ENCODE data around the gene FRMD7.
"Not testable (repeated sequence)": the region's sequence is repeated elsewhere in the genome, so short reads cannot be mapped to it uniquely, and the experiment has no call there.

The FRMD7 gene, protein sequence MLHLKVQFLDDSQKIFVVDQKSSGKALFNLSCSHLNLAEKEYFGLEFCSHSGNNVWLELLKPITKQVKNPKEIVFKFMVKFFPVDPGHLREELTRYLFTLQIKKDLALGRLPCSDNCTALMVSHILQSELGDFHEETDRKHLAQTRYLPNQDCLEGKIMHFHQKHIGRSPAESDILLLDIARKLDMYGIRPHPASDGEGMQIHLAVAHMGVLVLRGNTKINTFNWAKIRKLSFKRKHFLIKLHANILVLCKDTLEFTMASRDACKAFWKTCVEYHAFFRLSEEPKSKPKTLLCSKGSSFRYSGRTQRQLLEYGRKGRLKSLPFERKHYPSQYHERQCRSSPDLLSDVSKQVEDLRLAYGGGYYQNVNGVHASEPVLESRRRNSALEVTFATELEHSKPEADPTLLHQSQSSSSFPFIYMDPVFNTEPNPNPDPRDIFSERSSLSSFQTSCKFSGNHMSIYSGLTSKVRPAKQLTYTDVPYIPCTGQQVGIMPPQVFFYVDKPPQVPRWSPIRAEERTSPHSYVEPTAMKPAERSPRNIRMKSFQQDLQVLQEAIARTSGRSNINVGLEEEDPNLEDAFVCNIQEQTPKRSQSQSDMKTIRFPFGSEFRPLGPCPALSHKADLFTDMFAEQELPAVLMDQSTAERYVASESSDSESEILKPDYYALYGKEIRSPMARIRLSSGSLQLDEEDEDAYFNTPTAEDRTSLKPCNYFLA

DNA sequence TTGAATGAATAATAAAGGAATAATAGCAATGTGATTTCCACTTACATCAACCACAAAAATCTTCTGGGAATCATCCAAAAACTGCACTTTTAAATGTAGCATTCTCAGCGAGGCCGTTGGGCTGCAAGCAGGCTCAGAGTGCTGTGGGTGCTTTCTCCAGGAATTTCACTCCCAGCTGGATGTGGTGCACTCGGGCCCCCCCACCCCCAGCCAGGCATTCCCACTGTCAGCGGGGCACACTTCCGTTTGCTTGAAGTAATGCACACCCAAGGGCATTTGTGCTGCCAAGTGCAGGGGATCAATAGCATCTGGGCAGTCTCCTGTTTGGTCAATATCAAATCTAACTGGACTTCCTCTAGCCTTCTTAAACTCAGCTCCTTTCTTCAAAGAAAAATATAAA, at the start of gene FRMD7:
FRMD7 (minus strand) TSS at position 278 of the 400 bp plus-strand sequence; CDS start at position 102, 176 bp downstream.
- no peak for DNase-seq (ENCODE audit: low read depth)

DNA sequence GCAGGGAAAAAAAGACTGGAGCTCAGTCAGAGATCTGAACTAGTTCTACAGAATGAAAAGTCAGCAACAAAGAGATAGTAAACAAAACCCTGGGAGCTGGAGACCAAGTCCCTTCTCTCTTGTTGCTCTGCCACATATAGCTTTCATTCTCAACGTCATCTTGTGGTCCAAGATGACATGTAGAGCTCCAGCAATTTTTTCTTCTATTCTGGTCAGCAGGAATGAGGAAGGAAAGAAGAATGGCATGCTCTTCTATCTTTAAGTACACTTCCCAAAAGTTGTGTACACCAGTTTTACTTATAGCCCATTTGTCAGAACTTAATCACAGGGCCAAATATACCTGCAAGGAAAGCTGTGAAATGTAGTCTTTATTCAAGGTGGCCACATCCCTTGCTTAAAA, 45.8 kb upstream of the FRMD7 start:
- DNase-seq (ENCODE audit: low read depth), result no peak

DNA sequence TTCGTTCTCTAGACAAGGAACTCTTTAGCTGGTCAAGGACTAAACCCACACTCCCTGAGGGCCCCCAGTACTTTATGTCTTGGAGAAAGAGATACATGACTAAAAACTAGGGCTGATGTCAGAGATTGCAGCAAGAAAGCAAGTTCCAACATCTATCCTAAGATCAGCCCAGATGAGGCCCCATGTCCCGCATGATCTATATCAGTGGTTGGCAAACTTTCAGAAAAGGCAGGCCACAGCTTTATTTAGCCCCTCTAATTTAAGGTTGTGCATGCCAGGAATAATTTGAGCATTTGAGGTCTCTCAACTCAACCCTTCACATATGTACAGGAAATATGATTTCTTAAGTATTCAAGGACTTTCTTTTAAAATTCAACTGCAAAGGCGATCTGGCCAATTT, 44.1 kb upstream of the FRMD7 start:
- DNase-seq (ENCODE audit: low read depth), result no peak

DNA sequence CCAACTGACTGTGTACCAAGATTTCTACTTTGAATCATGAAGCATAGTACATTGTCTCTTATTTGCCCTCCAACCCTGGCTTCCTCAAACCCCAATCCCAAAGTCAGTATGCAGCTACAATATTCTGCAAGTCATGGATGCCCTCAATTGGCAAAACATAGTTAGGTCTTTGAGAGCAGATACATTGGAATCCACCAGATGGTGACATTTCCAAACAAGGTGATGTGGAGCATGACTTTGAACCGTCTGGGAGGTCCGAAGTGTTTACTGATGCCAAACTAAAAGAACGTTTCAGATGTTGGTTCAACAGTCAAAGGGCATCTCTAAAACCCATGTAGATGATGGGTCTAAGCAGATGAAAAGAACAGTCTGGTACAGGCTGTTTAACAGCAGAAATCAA, 43.7 kb upstream of the FRMD7 start:
- no peak for DNase-seq (ENCODE audit: low read depth)

DNA sequence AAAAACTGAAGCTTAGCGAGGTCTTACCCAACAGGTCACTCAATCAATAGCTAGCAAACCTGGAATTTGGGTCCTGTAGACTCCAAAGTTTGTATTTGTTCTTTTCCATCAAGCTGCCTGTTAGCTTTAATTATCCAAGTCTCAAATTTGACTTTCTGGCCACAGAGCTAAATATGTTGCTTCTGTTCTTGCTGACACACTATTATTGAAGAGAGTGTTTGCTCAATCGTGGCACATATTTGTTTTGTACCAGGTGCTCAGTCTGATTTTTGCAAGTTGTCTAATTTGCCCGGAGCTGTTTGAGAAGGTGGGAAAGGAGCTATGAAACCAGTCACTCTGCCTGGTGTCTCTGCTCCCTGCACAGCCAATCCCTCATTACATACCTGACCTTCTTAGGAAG, 41.7 kb upstream of the FRMD7 start:
- DNase-seq (ENCODE audit: low read depth), result no peak

DNA sequence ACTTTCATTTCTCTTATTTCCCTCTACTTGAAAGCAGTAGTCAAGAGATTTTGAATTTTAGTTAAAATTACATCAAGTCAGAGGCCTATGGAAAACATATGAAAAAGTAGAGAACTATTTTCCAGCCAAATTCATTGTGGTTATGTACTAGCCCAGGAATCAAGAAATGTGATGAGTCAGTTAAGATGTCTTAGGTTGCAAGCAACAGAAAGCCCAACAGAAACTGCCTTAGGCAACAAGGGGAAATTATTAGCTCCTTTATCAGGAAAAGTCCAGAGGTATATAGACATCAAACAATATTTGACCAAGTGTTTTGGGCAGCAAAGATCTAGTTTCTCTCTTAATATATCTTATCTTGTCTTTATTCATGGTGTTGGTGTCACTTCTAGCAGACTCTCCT, 37.8 kb upstream of the FRMD7 start:
- DNase-seq (ENCODE audit: low read depth), result no peak

DNA sequence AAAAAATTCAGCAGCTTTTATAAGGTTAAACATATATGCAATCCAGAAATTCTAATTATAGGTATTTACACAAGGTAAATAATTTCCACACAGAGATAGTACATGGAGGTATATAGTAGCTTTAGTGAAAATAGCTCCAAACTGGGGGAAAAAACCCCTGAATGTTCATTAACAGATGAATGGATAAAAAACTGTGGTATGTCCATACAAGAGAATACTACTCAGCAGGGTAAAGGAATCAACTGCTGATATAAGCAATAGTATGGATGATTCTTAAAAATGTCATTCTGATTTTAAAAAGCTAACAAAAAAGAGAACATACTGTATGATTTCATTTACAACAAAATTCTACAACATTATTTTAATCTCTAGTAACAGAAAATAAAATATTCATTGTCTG, 37.2 kb upstream of the FRMD7 start:
- DNase-seq (ENCODE audit: low read depth), result no peak

DNA sequence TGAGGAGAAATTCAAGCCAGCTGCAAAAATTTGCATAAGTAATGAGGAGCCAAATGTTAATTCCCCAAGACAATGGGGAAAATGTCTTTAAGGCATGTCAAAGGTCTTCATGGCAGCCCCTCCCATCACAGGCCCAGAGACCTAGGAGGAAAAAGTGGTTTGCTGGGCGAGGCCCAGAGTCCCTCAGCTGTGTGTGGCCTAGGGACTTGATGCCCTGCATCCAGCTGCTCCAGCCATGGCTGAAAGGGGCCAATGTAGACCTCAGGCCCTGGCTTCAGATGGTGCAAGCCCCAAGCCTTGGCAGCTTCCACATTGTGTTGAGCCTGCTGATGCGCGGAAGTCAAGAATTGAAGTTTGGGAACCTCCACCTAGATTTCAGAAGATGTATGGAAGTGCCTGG, 35.3 kb upstream of the FRMD7 start:
- DNase-seq (ENCODE audit: low read depth), result not testable (repeated sequence)

DNA sequence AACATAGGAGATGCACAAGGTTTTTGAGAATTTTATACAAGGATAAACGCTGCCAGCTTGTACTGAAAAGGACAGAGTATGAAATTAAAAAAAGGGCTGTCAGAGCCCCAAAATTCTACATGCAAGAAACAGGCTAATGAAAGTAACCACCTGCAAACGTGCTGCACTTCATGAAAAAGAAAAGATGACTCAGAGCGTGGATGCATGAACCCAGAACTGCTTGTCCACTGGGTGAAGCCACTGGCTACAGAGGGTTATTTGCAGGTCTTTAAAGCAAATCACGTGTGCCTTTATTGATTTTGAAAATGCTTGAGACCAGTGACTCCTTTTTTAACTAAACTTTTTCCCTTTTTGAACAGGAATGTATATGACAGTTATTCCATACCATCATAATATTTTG, 25.3 kb upstream of the FRMD7 start:
- no peak for DNase-seq (ENCODE audit: low read depth)

DNA sequence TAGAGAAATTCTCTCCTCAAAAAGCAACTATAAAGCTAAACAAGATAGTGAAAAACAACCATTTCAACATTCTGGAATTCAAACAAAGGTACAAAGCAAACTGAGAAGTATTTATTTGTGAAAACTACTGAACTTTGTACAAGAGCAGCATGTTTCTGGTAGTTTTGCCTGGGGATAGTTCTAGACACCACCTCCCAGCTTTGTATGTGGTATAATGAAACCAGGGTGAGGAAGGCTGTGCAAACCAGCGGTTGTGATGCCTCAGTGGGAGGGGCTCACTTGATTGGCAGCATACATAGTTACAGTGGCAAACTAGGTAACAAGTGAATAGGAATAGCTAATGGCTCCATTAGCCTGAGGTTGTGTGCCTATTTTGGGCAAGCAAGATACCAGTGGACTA, 18.6 kb upstream of the FRMD7 start:
- DNase-seq (ENCODE audit: low read depth), result no peak

DNA sequence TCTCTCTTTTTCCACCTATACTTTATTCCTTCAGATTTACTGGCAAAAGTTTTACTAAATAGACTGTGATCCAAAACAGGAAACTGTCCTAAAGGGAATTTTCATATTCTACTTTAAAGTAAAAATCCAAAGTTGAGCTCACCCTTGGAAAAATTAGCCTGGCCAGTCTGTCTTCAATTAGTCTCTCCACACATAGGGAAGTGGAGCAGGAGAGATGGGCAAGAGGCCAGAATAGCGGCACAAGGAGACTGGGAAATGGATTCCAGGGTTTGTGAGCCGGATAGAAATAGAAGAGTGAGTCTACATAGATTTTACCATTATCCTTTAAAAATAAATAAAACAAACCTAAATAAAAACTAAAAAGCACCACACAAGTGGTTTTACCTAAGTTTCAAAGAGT, 16.2 kb upstream of the FRMD7 start:
- DNase-seq (ENCODE audit: low read depth), result no peak

DNA sequence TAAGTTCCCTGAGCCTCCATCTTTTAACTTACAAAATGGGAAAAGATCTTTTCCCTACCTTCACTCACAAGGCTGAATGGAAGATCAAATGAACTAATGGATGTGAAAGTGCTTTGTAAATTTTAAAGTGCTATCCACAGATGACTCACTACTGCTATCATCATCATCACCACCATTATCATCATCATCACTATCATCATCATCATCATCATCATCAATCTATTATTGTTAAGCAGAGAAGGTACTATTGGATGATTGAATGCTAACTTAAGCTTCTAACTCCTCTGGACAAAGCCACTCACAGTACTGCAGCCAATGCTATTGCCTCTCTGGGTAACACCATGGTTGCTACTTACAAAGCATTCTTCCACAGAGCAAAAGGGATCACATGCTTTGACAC, 1.9 kb downstream of the FRMD7 start:
- DNase-seq (ENCODE audit: low read depth), result no peak

DNA sequence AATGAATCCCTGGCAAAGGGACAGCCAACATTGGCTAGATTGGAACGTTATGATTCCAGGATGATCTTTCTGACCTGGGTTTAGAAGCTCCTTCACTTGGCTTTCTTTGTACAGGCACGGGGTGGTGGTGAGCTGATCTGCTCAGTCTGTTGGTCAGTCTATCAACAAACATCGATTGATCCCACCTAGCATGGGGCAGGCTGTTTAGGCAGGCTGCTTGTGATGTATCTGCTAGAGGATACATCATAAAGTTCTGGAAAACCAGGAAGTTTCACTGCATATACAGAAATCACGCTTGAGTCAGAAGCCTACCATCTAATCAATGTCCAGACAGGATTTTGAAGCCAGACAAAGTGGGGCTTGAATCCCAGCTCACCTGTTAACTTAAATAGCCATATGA, 6.9 kb downstream of the FRMD7 start:
- no peak for DNase-seq (ENCODE audit: low read depth)

DNA sequence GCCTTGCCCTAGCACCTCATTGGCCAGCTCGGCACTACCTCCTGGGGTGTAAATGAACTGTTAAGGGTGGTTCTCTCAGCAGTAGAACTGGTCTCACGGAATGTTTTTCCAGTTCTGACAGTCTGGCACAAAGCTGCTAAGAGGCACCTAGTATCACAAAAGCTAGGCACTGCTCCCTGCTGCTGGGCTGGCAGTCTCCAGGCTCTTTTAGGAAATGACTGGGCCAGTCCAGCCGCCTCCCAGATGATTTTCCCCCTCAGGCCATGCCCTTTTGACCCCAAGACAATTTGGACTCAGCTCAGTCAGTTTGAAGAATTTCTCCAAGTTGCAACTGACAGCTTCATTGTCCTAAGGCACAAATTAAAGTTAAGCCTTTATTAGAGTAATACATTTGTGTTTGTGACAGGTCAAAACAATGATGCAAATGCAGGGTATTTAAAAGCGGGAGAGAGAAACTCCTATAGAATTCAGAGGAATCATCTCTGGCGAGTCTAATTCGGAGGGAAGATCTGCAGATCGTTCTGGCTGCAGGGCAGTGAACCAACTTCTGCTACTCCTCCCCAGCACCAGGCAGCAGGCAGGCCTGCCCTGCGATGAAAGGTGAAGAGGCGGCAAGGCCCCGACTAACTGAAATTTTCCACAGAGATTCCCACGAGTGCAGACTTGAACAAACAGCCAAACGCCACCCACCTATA, 7.9 kb downstream of the FRMD7 start:
- DNase-seq (ENCODE audit: low read depth), result no peak

DNA sequence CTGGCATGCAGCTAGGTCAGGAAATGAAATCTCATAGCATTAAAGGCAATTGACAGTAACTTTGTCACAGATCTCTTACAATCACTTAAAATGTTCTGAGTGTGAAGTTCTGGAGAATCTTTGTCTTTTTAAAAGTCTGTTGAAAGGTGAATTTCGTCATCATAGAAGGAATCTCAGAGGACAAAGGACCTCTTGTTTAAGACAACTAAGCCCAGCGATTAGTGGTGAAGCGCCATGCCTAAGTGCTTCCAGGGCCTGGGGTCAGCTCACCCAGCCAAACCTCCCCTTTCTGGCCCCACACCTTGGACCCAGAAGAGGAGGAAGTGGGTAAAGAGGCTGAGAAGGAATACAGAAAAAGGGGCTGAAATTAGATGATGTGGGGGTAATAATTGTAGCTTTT, 8.5 kb downstream of the FRMD7 start:
- DNase-seq (ENCODE audit: low read depth), result no peak

DNA sequence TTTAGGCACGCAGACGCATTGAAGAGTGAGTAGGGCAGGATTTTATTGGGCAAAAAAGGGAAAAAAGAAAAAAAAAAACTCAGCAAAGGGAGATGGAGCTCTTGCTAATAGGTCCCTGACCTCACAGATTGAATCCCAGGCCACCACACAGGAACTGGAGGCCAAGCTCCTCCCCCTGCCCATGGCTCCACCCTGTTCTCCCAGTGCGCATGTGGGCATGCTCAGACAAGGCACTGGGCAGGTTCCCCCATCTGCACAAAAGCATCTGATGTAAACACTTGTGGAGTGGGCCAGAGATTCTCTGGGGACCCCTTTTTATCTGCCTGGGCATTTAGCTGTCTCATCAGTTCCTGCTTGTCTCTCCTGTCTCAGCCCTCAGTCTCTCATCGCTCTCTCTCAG, 9.5 kb downstream of the FRMD7 start:
- DNase-seq (ENCODE audit: low read depth), result no peak

DNA sequence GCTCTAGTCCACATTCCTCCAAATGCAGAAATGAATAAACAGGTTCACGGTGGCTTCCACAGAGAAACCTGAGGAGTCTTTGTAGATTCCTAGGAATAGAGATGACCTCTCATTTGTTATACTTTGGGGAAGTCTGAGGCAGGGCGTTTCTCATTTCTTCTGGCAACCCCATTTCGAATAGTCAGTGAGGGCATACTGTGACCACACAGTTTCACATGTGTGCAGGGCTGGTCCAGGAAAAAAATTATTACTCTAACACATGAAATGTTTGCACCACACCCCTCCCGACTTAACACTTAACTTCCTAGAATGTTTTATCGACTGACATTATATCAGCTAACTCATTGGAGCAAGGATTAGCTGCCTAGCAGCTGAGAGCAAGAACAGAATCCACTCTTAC, 12.0 kb downstream of the FRMD7 start:
- DNase-seq (ENCODE audit: low read depth), result no peak

DNA sequence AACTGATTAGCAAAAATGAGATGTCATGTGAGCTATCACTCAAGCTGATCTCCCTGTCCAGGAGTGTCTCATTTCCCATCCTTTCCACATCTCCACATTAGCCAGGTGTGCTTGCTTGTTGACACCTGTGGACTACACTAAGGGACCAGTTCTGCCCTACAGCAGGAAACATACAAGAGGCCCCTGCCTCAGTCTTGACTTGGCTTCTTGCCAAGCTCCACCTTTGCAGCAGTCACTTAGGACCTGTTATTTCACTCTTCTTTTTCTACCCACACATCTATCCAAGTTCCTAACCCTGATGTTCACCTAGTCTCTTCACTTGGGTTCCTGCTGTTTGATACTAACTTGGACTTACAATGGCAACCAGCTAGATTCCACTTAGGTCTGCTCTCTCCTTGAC, 13.2 kb downstream of the FRMD7 start:
- no peak for DNase-seq (ENCODE audit: low read depth)

DNA sequence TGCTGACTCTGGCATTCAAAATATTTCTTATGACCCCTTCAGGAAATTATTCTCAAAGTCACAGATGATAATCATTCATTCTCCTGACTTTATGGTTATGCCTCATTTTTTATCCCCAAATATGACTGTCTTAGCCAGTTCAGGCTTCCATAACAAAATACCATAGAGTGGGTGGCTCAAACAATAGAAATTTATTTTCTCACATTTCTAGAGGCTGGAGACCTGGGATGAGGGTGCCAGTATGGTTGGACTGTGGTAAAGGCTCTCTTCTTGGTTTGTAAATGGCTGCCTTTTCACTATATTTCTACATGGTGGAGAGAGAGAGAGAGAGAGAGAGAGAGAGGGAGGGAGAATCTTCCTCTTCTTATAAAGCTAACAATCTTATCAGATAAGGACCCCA, 20.5 kb downstream of the FRMD7 start:
- DNase-seq (ENCODE audit: low read depth), result no peak

DNA sequence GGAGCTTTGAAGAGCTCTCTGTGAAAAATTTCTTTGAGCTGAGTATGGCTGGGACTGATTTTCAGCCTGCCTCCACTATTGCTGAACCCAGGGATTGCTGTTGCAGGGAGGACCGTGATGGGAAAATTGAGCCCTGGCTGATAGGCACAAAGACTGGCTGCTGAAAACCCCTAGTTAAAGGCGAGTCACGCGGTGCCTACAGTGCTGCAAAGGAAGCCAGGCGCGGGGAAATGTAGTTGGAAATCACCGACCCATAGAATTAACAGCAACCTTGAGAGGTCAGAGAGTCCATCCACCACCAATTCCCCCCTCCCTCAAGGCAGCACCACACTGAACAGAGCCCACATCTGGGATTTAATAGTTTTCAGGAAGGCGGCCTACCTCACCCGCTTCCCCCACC, 26.0 kb downstream of the FRMD7 start:
- DNase-seq (ENCODE audit: low read depth), result no peak

DNA sequence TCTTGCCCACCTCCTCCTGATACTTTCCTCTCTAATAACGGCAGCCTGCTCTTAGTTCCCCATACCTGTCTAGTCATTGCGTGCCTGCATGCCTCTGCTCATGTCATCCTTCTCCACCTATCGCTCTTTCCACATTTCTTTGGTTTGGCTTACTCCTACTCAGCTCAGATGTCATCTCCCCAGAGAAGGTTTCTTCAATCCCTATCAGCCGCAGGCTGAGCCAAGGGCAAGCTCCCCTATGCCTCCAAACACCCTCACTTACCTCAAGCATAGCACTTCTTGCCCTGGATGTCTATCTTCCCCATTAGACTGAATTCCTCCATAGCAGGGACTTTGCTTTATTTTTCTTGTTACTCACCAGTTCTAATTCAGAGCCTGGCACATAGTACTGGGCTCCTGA, 26.6 kb downstream of the FRMD7 start:
- DNase-seq (ENCODE audit: low read depth), result no peak

DNA sequence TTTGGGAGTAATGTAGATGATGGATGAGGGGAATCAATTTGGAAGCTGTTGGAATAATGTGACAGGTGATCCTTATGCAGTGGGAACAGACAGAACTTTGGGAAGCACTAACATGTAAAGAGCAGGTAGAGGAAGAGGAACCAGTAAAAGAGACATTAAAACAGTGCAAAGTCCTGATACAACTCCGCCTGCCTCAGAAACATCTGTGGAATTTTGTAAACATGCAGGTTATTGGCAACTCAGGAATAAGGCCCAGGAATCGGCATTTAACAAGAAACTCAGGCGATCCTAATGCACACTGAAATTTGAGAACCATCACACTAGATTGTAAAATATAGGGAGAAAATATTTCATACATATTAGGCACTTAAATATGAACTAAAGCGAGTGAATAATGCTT, 29.1 kb downstream of the FRMD7 start:
- DNase-seq (ENCODE audit: low read depth), result not testable (repeated sequence)

DNA sequence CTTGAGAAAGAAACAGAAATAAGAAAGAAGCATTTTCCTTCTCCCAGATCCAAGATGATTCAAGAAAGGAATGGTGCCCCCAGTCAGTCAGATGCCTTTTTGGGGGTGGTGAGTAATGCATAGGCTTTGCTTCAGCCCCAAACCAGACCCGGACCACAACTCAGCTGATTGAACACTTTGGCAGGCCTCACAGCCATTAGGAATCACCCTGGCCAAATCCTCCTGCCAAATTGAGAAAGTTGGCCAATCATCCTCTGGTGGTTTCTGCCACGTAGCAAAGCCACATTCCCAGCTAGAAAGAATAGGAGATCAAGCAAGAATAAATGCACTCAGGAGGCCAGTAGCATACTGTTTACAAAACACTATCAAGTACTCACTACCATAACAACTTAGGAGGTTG, 33.7 kb downstream of the FRMD7 start:
- no peak for DNase-seq (ENCODE audit: low read depth)

Data from stimulated activated CD8-positive, alpha-beta memory T cell treated with anti-CD3 and anti-CD28 coated beads, Interleukin-7, amount 100 ng/mL, for 24 hours (primary cell).